Gastroesophageal sphincter (tissue), 4 donors: Measurements from ENCODE around the gene COMTD1. TPM values are rescaled to one million over a fixed set of nuclear protein-coding genes. Genes with fewer than 3 reads are reported as not detected.
A peak's percentile ranks its signal among the peaks of the same experiment; 100 is the strongest.

ENCODE experiments used
- ATAC-seq: fragments of 150-250 bp; one replicate; pipeline ENCODE4 v1.9.1; 2016; ENCODE audit warnings: mild to moderate bottlenecking, moderate library complexity
- H3K27ac ChIP-seq, 4 donors: fragments of 200-600 bp; sonication (generic) in 3 of 4; 1 replicate in 3 of 4; 2 replicates in 1 of 4; pipeline ENCODE4 v1.5.1; 2016 to 2019
- H3K27me3 ChIP-seq: fragments of 200-600 bp; sonication (generic); one replicate; pipeline ENCODE4 v1.5.1; 2019
- H3K36me3 ChIP-seq, 2 donors: fragments of 200-600 bp; sonication (generic); one replicate each; pipeline ENCODE4 v1.5.1; 2019; ENCODE audit warnings: control low read depth in 1 of 2
- H3K4me1 ChIP-seq, 3 donors: fragments of 200-600 bp; sonication (generic); 1 replicate in 2 of 3; 2 replicates in 1 of 3; pipeline ENCODE4 v1.5.1; 2016 to 2019; ENCODE audit warnings: control low read depth in 2 of 3
- H3K4me3 ChIP-seq, 2 donors: fragments of 200-600 bp; sonication (generic); one replicate each; pipeline ENCODE4 v1.5.1; 2019; ENCODE audit warnings: mild to moderate bottlenecking in 1 of 2, moderate library complexity in 1 of 2
- H3K9me3 ChIP-seq, 3 donors: fragments of 200-600 bp; sonication (generic); one replicate each; pipeline ENCODE4 v1.5.1; 2017 to 2019; ENCODE audit warnings: control low read depth in 2 of 3
- CTCF ChIP-seq, 4 experiments: fragments of 200-600 bp in 2 of 4; fragments of 450-650 bp in 2 of 4; sonication (generic) in 1 of 4; IDR thresholded peaks; one replicate each; pipeline ENCODE4 v1.5.1; 2017 to 2019; ENCODE audit warnings: antibody characterized with exemption in 4 of 4, mild to moderate bottlenecking in 2 of 4, moderate library complexity in 2 of 4
- EP300 ChIP-seq: sonication (generic); formaldehyde crosslinking; IDR thresholded peaks from one replicate; pipeline ENCODE4 v1.6.1; 2017; ENCODE audit warnings: antibody characterized with exemption, mild to moderate bottlenecking
- POLR2A ChIP-seq, 2 donors: fragments of 450-650 bp; IDR thresholded peaks; one replicate each; pipeline ENCODE4 v1.6.1; 2017; ENCODE audit warnings: antibody characterized with exemption in 2 of 2, mild to moderate bottlenecking in 2 of 2, moderate library complexity in 1 of 2
- POLR2AphosphoS5 ChIP-seq: sonication (generic); formaldehyde crosslinking; IDR thresholded peaks from one replicate; pipeline ENCODE4 v1.6.1; 2017; ENCODE audit warnings: antibody characterized with exemption
- WGBS, 2 donors: methylation state at CpG; one replicate each; pipeline ENCODE4 v1.1.5; 2018; ENCODE audit warnings: low coverage in 1 of 2; 5-methylcytosine and 5-hydroxymethylcytosine counted together
- total RNA-seq, 4 donors: library from RNA; depleted of rRNA; stranded (reverse); fragments of >200 nt; gene quantifications; one replicate each; pipeline ENCODE4 v1.1.0, GENCODE V29; 2016

The COMTD1 gene
- total RNA-seq, 4 donors from 2014 or later, result 15.3 to 25.8 (median 21.6) TPM

- no peak for TF ChIP-seq CTCF (IDR thresholded peaks at IDR 0.05)
- no peak for TF ChIP-seq POLR2A (IDR thresholded peaks at IDR 0.05)
- no peak for TF ChIP-seq POLR2AphosphoS5
- no peak for TF ChIP-seq EP300
- ATAC-seq, result no peak
- no peak overlapping the region for H3K4me3 ChIP-seq
- peaks cover 0 to 26% (median 0%) of the 10 kb centered on the region in 3 donors for H3K9me3 ChIP-seq
- no peaks in the 10 kb centered on the region for H3K4me1 ChIP-seq
- 100% methylated on average over 1 to 2 of the region's 2 CpGs for WGBS, 2 donors
- no peaks in the 10 kb centered on the region for H3K36me3 ChIP-seq
- H3K27ac ChIP-seq, result no peak overlapping the region
- H3K27me3 ChIP-seq, result no peaks in the 10 kb centered on the region
Measured at GRCh38 chr10:75254739-75255138, 19.0 kb upstream of the COMTD1 start.

- Histone ChIP-seq H3K27ac (no peak overlapping the region), H3K4me3 (no peak overlapping the region), H3K36me3 (no peaks in the 10 kb centered on the region), H3K9me3 (peaks cover 0 to 26% (median 0%) of the 10 kb centered on the region in 3 donors), H3K27me3 (no peaks in the 10 kb centered on the region), H3K4me1 (no peaks in the 10 kb centered on the region)
- no peak for ATAC-seq
- TF ChIP-seq EP300 (no peak), POLR2A (IDR thresholded peaks at IDR 0.05) (no peak), POLR2AphosphoS5 (no peak), CTCF (IDR thresholded peaks at IDR 0.05) (no peak)
- 100% methylated on average over 1 of the region's 1 CpG for WGBS, 2 donors
Measured at GRCh38 chr10:75253281-75254220, 17.8 kb upstream of the COMTD1 start.

- Histone ChIP-seq H3K9me3 (peaks cover 0 to 26% (median 0%) of the 10 kb centered on the region in 3 donors), H3K4me3 (no peak overlapping the region), H3K4me1 (no peaks in the 10 kb centered on the region), H3K27ac (no peak overlapping the region), H3K36me3 (no peaks in the 10 kb centered on the region), H3K27me3 (no peaks in the 10 kb centered on the region)
- 100% methylated on average over 1 of the region's 3 CpGs; no CpG with 5 or more reads in 1 of the 2 donors for WGBS, 2 donors
- no peak for ATAC-seq
- TF ChIP-seq CTCF (IDR thresholded peaks at IDR 0.05) (no peak), POLR2AphosphoS5 (no peak), EP300 (no peak), POLR2A (IDR thresholded peaks at IDR 0.05) (no peak)
Measured at GRCh38 chr10:75250934-75251333, 15.2 kb upstream of the COMTD1 start.

GRCh38 chr10:75247797-75248196 lies 12.0 kb upstream of the COMTD1 start:
- TF ChIP-seq EP300, result no peak
- TF ChIP-seq POLR2A (IDR thresholded peaks at IDR 0.05), result no peak
- no peak for TF ChIP-seq POLR2AphosphoS5
- no peak for TF ChIP-seq CTCF (IDR thresholded peaks at IDR 0.05)
- Histone ChIP-seq H3K4me3 (no peak overlapping the region), H3K27me3 (no peaks in the 10 kb centered on the region), H3K27ac (no peak overlapping the region), H3K4me1 (no peaks in the 10 kb centered on the region), H3K9me3 (peaks cover 0 to 8% (median 0%) of the 10 kb centered on the region in 3 donors), H3K36me3 (no peaks in the 10 kb centered on the region)
- peak; percentile 37 for ATAC-seq
- WGBS, 2 donors, result no CpG with 5 or more reads among the region's 5 CpGs

- Histone ChIP-seq H3K4me3 (no peak overlapping the region), H3K4me1 (no peaks in the 10 kb centered on the region), H3K9me3 (no peaks in the 10 kb centered on the region), H3K36me3 (no peaks in the 10 kb centered on the region), H3K27ac (no peak overlapping the region), H3K27me3 (no peaks in the 10 kb centered on the region)
- 84% methylated on average over 4 of the region's 6 CpGs; no CpG with 5 or more reads in 1 of the 2 donors for WGBS, 2 donors
- TF ChIP-seq EP300 (no peak), CTCF (IDR thresholded peaks at IDR 0.05) (no peak)
- ATAC-seq, result no peak
Measured at GRCh38 chr10:75246506-75246905, 10.7 kb upstream of the COMTD1 start.
